Measurements from ENCODE around the gene AGBL4. TPM values are rescaled to one million over a fixed set of nuclear protein-coding genes. Genes with fewer than 3 reads are reported as not detected.

AGBL4 gene
- total and polyA plus RNA-seq, 9 of the 15 experiments (the other 6 are each of a cell fraction or from before 2014, with no cell fraction given): 0.11 TPM; not detected in 7

DNA sequence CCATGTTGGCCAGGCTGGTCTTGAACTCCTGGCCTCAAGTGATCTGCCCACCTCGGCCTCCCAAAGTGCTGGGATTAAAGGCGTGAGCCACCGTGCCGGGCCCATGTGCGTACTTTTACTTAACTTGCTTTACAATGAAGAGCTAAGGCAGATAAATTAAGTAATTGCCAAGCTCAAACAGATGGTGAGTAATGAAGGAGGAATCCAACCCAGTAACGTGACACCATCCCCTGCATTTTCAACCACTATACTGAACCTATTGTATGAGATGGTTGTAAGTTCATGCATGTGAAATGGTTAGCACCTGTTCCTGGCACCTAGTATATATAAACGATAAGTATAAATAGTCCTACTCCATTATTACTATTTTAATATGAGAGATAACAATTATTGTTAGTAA is 659.1 kb downstream of the AGBL4 start (continued):
- TF ChIP-seq, protein P1, sequence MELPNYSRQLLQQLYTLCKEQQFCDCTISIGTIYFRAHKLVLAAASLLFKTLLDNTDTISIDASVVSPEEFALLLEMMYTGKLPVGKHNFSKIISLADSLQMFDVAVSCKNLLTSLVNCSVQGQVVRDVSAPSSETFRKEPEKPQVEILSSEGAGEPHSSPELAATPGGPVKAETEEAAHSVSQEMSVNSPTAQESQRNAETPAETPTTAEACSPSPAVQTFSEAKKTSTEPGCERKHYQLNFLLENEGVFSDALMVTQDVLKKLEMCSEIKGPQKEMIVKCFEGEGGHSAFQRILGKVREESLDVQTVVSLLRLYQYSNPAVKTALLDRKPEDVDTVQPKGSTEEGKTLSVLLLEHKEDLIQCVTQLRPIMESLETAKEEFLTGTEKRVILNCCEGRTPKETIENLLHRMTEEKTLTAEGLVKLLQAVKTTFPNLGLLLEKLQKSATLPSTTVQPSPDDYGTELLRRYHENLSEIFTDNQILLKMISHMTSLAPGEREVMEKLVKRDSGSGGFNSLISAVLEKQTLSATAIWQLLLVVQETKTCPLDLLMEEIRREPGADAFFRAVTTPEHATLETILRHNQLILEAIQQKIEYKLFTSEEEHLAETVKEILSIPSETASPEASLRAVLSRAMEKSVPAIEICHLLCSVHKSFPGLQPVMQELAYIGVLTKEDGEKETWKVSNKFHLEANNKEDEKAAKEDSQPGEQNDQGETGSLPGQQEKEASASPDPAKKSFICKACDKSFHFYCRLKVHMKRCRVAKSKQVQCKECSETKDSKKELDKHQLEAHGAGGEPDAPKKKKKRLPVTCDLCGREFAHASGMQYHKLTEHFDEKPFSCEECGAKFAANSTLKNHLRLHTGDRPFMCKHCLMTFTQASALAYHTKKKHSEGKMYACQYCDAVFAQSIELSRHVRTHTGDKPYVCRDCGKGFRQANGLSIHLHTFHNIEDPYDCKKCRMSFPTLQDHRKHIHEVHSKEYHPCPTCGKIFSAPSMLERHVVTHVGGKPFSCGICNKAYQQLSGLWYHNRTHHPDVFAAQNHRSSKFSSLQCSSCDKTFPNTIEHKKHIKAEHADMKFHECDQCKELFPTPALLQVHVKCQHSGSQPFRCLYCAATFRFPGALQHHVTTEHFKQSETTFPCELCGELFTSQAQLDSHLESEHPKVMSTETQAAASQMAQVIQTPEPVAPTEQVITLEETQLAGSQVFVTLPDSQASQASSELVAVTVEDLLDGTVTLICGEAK (IDR thresholded peaks at IDR 0.05): no peak
- TF ChIP-seq, protein P1 (CRISPR knock-in tag; IDR thresholded peaks at IDR 0.05): no peak
- no peak for TF ChIP-seq NR2F6 (CRISPR knock-in tag; IDR thresholded peaks at IDR 0.05)
- TF ChIP-seq TAF15 (IDR thresholded peaks at IDR 0.05; ENCODE audit: low read depth, low read length): no peak
- TF ChIP-seq, protein P2, sequence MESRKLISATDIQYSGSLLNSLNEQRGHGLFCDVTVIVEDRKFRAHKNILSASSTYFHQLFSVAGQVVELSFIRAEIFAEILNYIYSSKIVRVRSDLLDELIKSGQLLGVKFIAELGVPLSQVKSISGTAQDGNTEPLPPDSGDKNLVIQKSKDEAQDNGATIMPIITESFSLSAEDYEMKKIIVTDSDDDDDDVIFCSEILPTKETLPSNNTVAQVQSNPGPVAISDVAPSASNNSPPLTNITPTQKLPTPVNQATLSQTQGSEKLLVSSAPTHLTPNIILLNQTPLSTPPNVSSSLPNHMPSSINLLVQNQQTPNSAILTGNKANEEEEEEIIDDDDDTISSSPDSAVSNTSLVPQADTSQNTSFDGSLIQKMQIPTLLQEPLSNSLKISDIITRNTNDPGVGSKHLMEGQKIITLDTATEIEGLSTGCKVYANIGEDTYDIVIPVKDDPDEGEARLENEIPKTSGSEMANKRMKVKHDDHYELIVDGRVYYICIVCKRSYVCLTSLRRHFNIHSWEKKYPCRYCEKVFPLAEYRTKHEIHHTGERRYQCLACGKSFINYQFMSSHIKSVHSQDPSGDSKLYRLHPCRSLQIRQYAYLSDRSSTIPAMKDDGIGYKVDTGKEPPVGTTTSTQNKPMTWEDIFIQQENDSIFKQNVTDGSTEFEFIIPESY (CRISPR knock-in tag; IDR thresholded peaks at IDR 0.05): no peak
- no peak for TF ChIP-seq HMG20B (CRISPR knock-in tag; IDR thresholded peaks at IDR 0.05)
- TF ChIP-seq TRIM28 (IDR thresholded peaks at IDR 0.05): no peak
- TF ChIP-seq SMARCA5 (IDR thresholded peaks at IDR 0.05): no peak
- no peak for TF ChIP-seq HSF4 (CRISPR knock-in tag; IDR thresholded peaks at IDR 0.05; ENCODE audit: borderline replicate concordance)
- no peak for TF ChIP-seq ZNF561 (CRISPR knock-in tag; conservative IDR thresholded peaks at IDR 0.05)
- no peak for TF ChIP-seq TSC22D4 (tag; IDR thresholded peaks at IDR 0.05)
- no peak for TF ChIP-seq KLF16 (IDR thresholded peaks at IDR 0.05)
